ENCODE data around the gene OR2A25. TPM values are rescaled to one million over a fixed set of nuclear protein-coding genes. Genes with fewer than 3 reads are reported as not detected.
"Not testable (repeated sequence)": the region's sequence is repeated elsewhere in the genome, so short reads cannot be mapped to it uniquely, and the experiment has no call there.

OR2A25 gene
- total RNA-seq: not detected in 2 replicates

- no peak for DNase-seq (ENCODE audit: low read depth in 2 of 2)
These were observed at the start of gene OR2A25 for GRCh38 chr7:144069511-144069910. Gene OR2A25, plus strand, starts transcription at chr7:144069811. Its CDS starts 4,409 bp downstream, at chr7:144074220.

GRCh38 chr7:144020340-144020739, 49.3 kb upstream of the OR2A25 start:
- DNase-seq (ENCODE audit: low read depth in 2 of 2): no peak

- DNase-seq (ENCODE audit: low read depth in 2 of 2): no peak
These were observed 47.4 kb upstream of the OR2A25 start for GRCh38 chr7:144022169-144022568.

- no peak for DNase-seq (ENCODE audit: low read depth in 2 of 2)
These were observed 46.3 kb upstream of the OR2A25 start for GRCh38 chr7:144023171-144023827.

GRCh38 chr7:144024213-144024612, 45.4 kb upstream of the OR2A25 start:
- DNase-seq (ENCODE audit: low read depth in 2 of 2): no peak

- DNase-seq (ENCODE audit: low read depth in 2 of 2): no peak
These were observed 43.3 kb upstream of the OR2A25 start for GRCh38 chr7:144026203-144026883.

- DNase-seq (ENCODE audit: low read depth in 2 of 2): peak; percentile 2 to 45
These were observed 42.5 kb upstream of the OR2A25 start for GRCh38 chr7:144027070-144027469.

- no peak for DNase-seq (ENCODE audit: low read depth in 2 of 2)
These were observed 41.6 kb upstream of the OR2A25 start for GRCh38 chr7:144027974-144028373.

- no peak for DNase-seq (ENCODE audit: low read depth in 2 of 2)
These were observed 41.1 kb upstream of the OR2A25 start for GRCh38 chr7:144028547-144028946.

GRCh38 chr7:144032516-144032915, 37.1 kb upstream of the OR2A25 start:
- DNase-seq (ENCODE audit: low read depth in 2 of 2): no peak

- no peak for DNase-seq (ENCODE audit: low read depth in 2 of 2)
These were observed 36.5 kb upstream of the OR2A25 start for GRCh38 chr7:144032985-144033709.

GRCh38 chr7:144035385-144035784, 34.2 kb upstream of the OR2A25 start:
- no peak for DNase-seq (ENCODE audit: low read depth in 2 of 2)

- peak in 1 of 2 donors; percentile 31 for DNase-seq (ENCODE audit: low read depth in 2 of 2)
These were observed 33.2 kb upstream of the OR2A25 start for GRCh38 chr7:144036302-144036885.

- DNase-seq (ENCODE audit: low read depth in 2 of 2): no peak
These were observed 32.1 kb upstream of the OR2A25 start for GRCh38 chr7:144037414-144038035.

GRCh38 chr7:144038887-144039286, 30.7 kb upstream of the OR2A25 start:
- no peak for DNase-seq (ENCODE audit: low read depth in 2 of 2)

- no peak for DNase-seq (ENCODE audit: low read depth in 2 of 2)
These were observed 21.0 kb upstream of the OR2A25 start, which contains the start of gene OR2A5 for GRCh38 chr7:144048648-144049047. Gene OR2A5, plus strand, starts transcription at chr7:144048948. Its CDS starts 1,454 bp downstream, at chr7:144050402.

- DNase-seq (ENCODE audit: low read depth in 2 of 2): no peak
These were observed 20.1 kb upstream of the OR2A25 start for GRCh38 chr7:144049491-144049890.

- no peak for DNase-seq (ENCODE audit: low read depth in 2 of 2)
These were observed 19.5 kb upstream of the OR2A25 start for GRCh38 chr7:144050093-144050492.

GRCh38 chr7:144050884-144051283, 18.7 kb upstream of the OR2A25 start:
- DNase-seq (ENCODE audit: low read depth in 2 of 2): not testable (repeated sequence)

- DNase-seq (ENCODE audit: low read depth in 2 of 2): no peak
These were observed 11.7 kb upstream of the OR2A25 start for GRCh38 chr7:144057954-144058353.

- DNase-seq (ENCODE audit: low read depth in 2 of 2): no peak
These were observed 5.9 kb upstream of the OR2A25 start for GRCh38 chr7:144063710-144064109.

- no peak for DNase-seq (ENCODE audit: low read depth in 2 of 2)
These were observed 342 bp downstream of the OR2A25 start for GRCh38 chr7:144069953-144070352.
